Activated T-cell treated with anti-CD3 and anti-CD28 coated beads for 24 hours (primary cell): ENCODE data around the gene SEMA4D.

Experiments used
- DNase-seq: peaks from one replicate; pipeline ENCODE4 v3.0.0-alpha.2; 2020; ENCODE audit warnings: low read depth

SEMA4D gene

DNA sequence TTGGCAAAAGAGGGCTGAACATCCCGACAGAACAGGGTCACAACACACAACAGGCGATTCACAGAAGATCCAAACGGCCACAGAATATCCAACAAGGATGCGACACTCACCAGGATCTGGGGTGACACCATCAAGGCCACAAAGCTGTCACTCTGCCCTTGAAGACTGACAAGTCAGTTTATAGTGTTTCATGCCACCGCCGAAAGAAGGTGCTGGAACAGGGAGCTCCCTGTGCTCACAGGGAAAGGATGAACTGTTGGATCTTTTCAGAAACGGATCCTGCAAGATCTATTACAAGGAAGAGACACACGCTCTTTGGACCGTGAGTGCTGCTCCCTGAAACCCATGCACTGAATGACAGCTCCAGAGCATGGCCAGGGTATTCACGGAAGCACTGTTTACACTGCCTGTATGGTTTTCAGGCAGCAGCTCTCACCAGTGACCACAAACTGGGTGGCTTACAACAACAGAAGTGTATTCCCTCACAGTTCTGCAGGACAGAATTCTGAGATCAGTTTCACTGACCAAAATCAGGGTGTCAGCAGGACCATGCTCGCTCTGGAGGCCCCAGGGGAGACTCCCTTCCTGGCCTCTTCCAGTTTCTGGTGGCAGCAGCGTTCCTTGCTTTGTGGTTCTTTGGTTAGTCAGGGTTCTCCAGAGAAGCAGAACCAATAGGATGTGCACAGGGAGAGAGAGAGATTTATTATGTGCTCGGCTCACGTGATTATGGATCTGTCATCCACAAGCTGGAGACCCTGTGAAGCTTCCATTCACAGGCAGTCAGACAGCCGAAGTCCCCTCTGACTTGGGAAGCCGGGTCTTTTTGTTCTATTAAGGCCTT, 52.8 kb downstream of the SEMA4D start:
- DNase-seq = no peak

DNA sequence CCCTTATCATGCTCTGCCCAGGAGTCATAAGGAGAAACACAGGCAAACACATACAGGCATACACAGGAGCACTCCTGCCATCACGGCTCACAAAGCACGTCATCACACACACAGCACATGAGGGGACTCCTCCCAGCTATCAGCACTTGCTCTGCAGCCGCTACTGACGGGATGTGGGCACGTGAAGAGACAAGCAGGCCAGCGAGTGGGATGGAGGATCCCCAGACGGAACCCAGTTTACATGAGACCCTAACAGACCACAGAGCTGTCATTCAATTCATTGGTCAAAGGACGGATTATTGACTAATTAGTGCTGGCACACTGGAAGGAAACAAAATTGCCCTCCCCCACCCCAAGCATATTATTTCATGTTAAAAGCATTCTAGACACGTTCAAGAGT, 53.6 kb downstream of the SEMA4D start:
- peak; percentile 58 for DNase-seq

DNA sequence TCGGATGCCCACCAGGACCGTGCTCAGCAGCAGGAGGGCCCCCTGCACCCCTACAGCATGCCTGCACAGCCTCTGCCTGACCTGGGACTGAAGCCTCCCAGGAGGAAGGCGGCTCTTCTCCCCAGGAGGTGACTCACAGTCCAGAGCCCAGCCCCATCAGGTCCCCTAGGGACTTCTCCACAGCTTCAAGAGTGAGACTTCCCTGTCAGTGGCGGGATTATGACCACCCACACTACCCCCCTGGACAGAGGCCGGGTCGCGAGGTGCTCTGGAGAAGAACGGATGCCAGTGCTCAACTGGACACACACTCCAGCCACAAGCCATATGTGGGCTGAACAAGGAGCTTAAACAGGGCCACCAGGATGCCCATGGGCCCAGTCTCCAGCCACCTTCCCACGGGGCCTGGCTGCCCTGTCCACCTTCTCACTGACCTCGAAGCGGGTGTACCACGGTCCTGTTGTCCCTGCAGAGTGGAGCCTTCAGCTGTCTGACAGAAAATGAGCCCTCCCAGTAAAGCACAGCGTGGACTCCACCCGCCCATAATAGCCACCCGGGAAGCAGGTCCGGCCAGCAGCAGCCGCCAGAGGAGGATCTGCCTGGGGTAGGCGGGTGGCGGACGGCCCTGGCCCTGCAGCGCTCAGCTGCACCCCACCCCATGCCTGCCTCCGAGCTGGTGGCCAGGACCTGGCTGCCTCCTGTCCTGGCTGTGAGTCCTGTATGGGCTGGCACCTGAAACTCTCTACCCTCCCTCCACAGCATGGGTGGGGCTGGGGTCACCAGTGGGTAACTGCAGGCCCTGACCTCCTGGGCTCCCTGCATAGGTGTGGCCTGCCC, 54.7 kb downstream of the SEMA4D start:
- no peak for DNase-seq

DNA sequence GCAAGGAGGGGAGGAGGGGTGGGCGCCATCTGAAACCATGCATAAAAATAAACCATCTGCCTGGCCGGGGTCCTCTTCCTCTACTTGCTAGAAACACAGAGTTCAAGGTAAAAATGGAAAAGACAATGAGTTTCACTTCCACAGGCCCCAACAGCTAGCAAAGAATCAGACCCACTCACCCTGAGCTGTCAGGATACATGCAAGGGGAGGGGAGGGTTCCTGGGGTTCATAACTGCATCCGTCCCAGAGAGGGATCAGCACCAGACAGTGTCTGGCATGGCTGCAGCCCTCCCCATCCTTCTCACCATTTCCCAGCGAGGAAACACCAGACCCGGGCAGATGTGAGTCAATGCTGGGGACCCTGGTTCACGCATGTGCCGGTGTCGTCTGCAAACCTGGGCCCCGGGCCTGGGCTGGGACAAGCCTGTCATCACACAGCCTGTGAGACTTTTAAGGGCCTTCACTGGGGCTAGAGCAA, 55.4 kb downstream of the SEMA4D start:
- no peak for DNase-seq

DNA sequence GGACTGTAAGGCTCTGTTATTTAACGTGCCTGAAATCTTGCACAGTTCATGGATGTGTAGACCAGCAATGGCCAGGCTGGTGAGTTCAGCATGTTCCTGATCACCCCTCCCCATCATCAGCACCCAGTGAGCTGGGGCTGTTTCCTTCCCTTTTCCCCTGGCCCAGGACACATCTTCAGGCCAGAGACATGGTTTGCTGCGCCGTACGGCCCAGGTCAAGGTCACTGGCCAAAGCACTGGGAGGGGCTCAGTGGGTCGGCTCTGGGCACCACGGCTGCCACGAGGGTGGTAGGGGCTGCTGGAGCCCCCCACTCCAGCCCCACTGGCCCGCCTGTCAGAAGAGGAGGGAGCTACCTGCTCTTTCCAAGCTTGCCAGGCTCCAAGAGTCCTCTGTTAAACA, 55.9 kb downstream of the SEMA4D start:
- DNase-seq = no peak

DNA sequence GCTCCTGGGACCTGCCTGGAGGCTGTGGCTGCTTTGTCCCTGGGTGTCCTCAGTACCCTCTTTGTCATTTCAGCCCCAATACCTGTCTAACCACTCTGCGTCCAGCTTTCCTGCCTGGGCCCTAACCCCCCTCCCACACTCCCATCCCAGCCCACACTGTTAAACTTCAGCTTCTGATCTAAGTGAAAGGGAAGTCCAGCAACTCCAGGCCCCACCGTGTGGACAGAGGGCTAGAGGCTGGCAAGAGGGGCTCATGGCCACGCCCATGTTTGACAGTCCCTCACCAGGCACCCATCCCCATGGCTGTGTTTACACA, 56.3 kb downstream of the SEMA4D start:
- DNase-seq = no peak

DNA sequence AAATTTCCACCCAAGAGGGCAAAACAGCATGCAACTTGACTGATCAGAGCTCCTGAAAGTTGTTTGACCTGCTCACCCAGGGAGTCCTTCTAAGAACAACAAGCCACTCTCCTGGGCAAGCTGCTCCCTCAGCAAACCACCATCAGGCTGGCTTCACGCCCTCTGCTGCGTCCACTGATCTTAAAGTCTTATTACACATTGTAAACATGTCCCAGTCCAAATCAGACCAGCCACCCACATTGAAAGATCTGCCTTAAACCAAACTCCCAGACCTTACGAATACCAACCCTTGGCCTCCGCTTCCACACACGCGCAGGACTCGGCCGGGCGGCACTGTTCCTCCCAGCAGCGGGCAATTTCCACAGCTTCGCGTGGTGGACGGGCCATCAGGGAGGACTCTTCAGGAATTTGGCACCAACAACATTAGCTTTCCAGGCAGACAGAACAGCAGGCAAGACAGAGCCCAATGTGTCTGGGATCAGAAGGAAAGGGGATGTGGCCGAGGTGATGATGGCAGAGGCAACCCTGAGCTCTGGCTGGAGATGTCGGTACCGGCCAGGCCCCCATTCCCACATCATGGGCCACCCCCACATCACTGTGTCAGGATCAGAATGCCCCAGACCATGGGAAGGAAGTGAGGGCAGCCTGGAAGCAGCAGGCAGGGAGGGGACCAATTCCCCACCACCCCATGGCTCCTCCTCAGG, 56.8 kb downstream of the SEMA4D start:
- no peak for DNase-seq

DNA sequence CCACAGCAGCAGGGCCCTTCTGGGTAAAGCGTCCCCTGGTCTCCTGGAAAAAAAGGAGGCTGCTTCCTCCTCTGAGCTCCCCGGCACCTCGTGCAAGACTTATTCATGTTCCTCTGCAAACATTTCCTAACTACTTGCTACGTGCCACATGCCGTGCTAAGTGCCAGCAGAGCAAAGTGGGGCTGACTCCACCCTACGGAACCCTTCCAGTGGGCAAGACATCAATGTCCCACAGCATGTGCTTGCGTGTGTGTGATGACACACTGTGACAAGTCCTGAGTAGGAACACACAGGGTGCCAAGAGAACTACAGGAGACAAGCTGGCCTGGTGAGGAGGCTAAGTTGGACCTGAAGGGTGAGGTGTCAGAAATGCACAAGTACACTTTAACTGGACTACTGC, 57.4 kb downstream of the SEMA4D start:
- DNase-seq = no peak

DNA sequence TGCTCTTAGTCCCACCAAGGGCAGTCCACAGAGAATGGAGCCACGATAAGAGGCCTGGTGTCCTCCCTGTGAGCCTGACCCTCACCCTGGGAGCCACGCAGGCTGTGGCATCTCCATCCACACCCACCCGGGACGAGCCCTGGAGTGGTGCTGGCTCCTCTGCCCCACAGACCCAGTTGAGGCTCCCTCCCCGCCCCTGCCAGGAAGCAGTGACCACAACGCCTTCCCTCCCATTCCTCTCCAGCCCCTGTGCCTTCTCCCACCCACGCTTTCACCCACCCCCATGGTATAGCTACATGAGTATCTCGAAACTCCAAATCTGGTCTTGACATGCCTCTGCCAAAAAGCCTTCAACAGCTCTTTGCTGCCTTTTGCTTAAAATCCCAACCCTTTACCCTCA, 57.9 kb downstream of the SEMA4D start:
- no peak for DNase-seq

DNA sequence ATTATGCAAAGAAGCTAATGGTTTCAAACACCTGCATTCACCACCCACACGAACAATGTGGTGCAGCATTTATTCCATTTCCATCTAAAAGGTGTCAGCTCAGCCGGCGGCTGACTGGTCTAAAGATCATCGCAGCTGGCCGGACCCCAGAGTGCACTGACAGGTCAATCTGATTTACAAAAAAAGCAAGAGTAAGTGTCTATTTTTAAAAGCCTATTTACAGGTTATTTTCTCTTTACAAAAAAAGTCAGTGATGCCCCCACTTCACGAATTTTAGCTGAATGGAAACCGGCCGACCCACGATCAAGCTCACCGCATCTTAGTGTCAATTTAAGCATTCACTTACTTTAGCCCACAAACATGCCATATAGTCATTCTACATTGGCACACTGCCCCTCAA, 58.3 kb downstream of the SEMA4D start:
- DNase-seq = no peak

DNA sequence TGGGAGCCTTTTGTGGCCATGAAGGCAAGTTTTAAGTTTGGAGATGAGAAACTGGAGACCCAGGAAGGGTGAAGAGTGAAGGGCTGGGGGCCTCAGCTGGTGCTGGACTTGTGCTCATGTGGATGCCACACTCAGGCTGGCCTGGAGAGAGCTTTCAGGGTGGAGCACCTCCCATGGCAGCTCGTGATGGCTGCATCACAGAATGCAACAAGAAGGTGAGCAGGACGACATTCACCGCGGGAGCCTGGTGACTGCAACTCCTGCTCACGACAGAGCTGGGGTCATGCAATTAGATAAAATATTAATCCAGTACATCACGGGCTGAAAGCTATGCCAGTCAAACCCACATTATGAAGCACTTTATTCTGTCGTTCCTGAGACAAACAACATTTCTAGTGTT, 59.7 kb downstream of the SEMA4D start:
- DNase-seq = no peak

DNA sequence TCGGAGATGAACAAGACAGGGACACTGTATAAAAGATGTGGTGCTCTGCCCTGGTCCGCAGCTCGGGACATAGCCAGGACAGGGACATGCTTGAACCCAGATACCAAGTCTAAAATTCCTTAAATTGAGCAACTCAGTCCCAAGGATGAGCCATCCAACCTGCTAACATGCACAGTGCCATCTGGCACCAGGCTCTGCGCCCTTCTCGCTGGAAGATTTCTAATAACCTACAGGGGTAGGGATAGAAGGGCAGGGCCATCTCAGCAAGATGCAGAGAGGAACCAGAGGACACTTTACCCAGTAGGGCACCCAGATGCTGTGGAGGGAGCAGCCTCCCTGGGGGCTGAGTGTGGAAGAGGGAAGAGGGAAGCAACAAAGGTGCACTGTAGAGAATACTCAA, 60.1 kb downstream of the SEMA4D start:
- no peak for DNase-seq

DNA sequence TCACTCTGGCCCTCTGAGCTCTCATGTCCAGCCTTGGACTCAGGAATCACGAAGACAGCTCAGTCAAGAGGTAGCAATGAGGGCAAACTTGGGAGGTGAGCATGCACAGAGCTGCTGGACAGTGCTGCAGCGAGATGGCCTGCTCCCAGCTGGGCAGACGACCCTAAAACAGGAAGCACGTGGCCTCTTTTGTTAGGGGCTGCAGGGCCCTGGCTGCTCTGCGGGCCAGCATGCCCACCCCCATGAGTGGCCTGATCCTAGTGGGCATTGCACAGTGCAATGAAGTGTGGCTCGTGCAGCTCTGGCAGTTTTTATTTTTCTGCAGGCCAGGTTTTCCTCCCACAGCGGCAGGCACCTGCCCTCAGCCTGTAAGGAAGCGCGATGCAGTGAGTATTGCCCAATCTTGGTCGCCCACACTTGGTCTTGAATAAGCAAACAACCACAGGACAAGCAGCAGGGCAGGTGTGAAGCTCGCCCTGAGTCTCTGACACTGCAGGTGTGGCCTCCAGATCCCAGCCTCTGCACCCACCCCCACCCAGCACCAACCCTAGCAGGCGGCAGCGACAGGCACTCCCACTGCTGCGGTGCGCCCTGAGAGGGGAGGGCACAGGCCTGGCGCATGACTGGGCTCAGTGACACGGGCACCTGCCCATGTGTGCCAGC, 60.8 kb downstream of the SEMA4D start:
- no peak for DNase-seq

DNA sequence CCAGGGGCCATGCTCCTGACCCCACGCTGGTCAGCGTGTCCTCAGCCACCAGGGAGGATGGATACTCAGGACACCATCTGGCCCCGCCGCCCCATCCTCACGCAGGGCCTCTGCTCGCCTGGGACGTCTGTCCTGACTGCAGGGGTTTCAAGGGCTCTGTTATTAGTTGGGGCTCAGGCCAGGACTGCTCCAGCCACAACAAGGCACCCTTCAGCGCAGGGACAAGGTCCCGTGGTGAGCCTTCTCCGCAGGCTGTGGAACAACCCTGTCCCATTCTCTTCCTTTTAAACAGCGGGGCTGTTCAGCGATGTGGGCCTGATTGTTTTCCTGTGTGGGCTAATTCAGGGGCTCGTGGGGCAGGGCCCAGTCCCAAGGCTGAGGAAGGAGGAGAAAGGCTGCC, 61.6 kb downstream of the SEMA4D start:
- DNase-seq = no peak

DNA sequence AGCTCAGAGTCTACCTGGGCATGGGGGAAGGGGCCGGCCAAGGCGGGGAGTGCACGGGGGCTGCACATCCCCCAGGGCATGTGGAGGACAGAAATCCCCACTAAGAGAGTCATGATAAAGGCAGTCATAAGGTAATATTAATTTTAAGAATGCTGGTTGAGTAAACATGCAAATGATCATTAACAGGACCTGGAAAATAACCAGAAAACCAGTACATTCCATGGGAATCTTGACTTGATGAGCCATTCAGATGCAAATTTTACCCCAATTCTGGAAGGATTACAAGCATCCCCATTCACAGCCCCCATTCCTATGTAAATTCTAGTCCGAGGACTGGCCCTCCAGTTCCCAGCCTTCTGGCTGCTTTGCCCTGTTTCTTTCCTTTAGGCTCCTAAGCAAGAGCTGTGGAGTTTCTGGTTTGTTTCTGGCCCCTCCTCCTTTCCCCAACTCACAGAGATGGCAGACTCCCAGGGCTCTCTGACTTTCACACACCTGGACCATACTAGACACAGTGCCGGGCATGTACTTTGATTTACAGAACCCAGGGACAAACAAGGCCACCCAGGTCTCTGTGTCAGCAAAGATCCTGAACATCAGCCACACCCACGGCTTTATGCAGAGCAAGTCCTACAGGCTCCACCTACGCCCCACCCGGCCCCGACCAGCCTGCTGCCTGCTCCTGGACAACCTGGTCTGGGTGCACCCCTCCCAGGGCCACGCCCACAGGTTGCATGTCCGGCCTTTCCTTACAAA, 62.7 kb downstream of the SEMA4D start:
- DNase-seq = no peak

DNA sequence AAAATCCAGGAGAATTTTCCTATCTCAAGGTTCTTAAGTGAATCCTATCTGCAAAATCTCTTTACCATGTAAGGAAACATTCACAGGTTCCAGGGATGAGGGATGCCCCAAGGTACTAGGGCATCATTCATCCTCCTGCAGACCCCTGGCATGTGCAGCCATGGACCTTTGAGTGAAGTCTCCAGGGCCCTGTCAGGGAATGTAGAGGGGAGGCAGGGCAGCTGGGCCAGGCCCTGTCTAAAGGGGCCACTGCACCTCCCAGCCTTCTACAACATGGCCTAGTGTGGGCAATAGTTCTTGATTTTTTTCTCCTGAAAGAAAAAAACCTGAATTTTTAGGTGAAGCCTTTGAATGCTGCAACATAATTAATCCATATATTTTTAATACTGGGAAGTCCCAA, 63.3 kb downstream of the SEMA4D start:
- DNase-seq = no peak

DNA sequence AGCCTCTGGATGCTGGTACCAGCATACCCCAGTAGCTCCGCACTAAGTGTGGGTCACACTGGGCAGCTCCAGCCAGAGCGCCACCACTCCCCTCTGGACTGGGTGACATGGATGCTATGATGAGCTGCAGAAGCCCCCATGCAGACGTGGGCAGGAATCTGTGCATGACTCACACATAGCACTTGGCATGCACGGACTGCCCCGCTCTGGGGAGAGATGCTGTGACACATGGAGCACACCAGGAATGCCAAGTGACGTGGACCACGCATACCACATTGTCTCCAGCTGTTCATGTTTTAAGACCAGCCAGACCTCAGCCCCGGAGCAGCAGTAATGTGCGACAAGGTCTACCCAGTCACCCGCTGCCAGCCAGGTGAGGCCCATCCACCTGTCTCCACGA, 64.1 kb downstream of the SEMA4D start:
- DNase-seq = no peak

DNA sequence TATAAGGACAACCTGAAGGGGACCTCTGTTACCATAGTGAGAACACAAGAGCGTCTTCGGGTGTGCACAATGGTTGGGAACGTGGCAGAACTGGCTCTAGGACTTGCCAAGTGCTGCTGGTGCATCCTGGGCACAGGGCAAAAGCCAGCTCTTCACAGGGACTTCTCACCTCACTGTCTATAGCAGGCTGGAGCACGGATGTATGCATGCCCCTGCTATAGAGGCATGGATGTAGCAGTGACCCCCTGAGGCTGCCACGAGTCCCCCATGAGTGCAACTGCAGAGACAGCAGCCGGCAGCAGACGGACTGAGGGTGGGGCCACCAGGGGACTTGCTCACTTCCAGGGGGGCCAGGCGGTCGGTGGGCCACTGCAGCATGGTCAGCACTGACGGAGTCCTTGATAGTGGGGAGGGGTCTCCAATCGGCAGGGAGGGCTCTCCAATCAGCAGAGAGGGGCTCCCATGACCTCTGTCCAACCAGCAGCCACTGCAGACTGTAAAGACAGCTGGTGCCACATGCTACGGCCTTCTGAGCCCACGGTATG, 64.9 kb downstream of the SEMA4D start:
- no peak for DNase-seq

DNA sequence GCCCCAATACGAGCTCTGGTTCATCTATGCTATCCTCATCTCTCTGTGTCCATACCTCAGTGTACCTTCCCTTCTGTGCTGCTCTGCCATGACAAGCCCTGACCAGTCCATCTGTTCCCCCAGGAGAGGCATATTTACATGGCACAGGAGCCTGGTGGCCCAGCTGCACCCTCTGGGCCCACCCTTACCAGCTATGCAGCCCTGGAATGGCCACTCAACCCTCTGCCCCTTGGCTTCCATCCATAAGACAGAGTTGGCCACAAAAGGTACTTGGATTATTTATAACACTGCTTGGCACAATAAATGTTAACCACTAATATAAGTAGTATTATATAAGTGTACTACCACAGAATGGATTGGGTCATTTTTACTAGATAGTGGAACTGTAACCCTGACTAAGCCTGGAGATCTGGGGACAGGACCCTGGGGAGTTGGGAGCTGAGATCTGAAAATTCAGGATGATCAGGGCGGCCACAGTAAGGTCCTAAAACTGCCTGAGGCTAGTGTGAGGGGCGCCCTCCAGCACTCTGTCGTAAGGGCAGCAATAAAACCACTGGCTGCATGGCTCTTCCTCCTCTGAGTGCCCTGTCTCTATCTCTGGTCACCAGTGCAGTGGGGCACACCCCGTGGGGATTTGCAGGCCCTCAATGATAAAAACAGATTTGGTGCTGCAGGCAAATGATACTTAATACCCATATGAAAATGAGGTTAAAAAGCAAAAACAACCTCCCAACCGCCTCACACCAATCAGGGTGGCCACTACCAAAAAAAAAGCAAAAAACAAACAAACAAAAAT, 65.8 kb downstream of the SEMA4D start:
- DNase-seq = no peak

DNA sequence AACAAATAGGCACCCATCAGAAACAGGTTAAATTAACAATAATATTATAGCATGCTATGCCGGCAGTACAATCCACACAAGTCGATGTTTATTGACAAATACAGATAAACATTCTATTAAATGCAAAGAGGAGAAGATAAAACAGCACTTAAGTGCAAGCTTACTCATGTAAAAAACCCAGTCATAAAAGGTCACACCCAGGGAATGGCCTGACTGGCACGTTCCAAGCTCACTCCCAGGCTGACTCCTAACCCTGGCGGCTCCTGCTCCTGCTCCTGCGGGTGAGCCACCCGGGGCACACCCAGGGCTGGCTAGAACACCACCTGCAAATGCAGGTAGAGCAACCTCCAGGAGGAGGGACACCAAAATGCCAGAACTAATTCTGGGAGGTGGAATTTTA, 66.9 kb downstream of the SEMA4D start:
- no peak for DNase-seq
